ENCODE results near the gene UHRF1.
"Not testable (repeated sequence)": the region's sequence is repeated elsewhere in the genome, so short reads cannot be mapped to it uniquely, and the experiment has no call there.

Gene UHRF1

GRCh38 chr19:4871711-4872110 is 37.6 kb upstream of the UHRF1 start:
- Histone ChIP-seq H3K9me3 (ENCODE audit: low read depth, low read length) (no peaks in the 10 kb centered on the region), H3K9ac (ENCODE audit: insufficient read length) (no peak overlapping the region), H3K36me3 (ENCODE audit: insufficient read depth, low read length) (no peaks in the 10 kb centered on the region), H3K4me3 (no peak overlapping the region), H3K27ac (no peak overlapping the region)
- no peak for TF ChIP-seq POLR2AphosphoS5 (IDR thresholded peaks at IDR 0.05; ENCODE audit: borderline replicate concordance, low read depth, low read length)
- TF ChIP-seq FOXP2 (optimal IDR thresholded peaks at IDR 0.05; ENCODE audit: control extremely low read depth, extremely low read length, insufficient read depth) = no peak
- no peak for TF ChIP-seq EZH2 (IDR thresholded peaks at IDR 0.05)
- no peak for DNase-seq (ENCODE audit: low read depth, low spot score)

GRCh38 chr19:4873930-4874329 is 35.4 kb upstream of the UHRF1 start:
- TF ChIP-seq EZH2 (IDR thresholded peaks at IDR 0.05) (no peak), FOXP2 (optimal IDR thresholded peaks at IDR 0.05; ENCODE audit: control extremely low read depth, extremely low read length, insufficient read depth) (no peak), POLR2AphosphoS5 (IDR thresholded peaks at IDR 0.05; ENCODE audit: borderline replicate concordance, low read depth, low read length) (no peak)
- Histone ChIP-seq H3K4me3 (no peak overlapping the region), H3K9ac (ENCODE audit: insufficient read length) (no peak overlapping the region), H3K36me3 (ENCODE audit: insufficient read depth, low read length) (no peaks in the 10 kb centered on the region), H3K9me3 (ENCODE audit: low read depth, low read length) (no peaks in the 10 kb centered on the region), H3K27ac (no peak overlapping the region)
- no peak for DNase-seq (ENCODE audit: low read depth, low spot score)

GRCh38 chr19:4877753-4878490 is 31.4 kb upstream of the UHRF1 start:
- no peak for DNase-seq (ENCODE audit: low read depth, low spot score)
- no peaks in the 10 kb centered on the region for H3K9me3 ChIP-seq (ENCODE audit: low read depth, low read length)
- no peak overlapping the region for H3K27ac ChIP-seq
- H3K4me3 ChIP-seq = no peak overlapping the region
- H3K36me3 ChIP-seq (ENCODE audit: insufficient read depth, low read length) = no peaks in the 10 kb centered on the region
- TF ChIP-seq POLR2AphosphoS5 (IDR thresholded peaks at IDR 0.05; ENCODE audit: borderline replicate concordance, low read depth, low read length) = no peak
- no peak for TF ChIP-seq FOXP2 (optimal IDR thresholded peaks at IDR 0.05; ENCODE audit: control extremely low read depth, extremely low read length, insufficient read depth)
- TF ChIP-seq EZH2 (IDR thresholded peaks at IDR 0.05) = no peak
- no peak overlapping the region for H3K9ac ChIP-seq (ENCODE audit: insufficient read length)

GRCh38 chr19:4878491-4878968 is 30.8 kb upstream of the UHRF1 start:
- H3K9me3 ChIP-seq (ENCODE audit: low read depth, low read length) = no peaks in the 10 kb centered on the region
- TF ChIP-seq FOXP2 (optimal IDR thresholded peaks at IDR 0.05; ENCODE audit: control extremely low read depth, extremely low read length, insufficient read depth) (no peak), EZH2 (IDR thresholded peaks at IDR 0.05) (no peak), POLR2AphosphoS5 (IDR thresholded peaks at IDR 0.05; ENCODE audit: borderline replicate concordance, low read depth, low read length) (no peak)
- H3K4me3 ChIP-seq = no peak overlapping the region
- DNase-seq (ENCODE audit: low read depth, low spot score) = no peak
- no peak overlapping the region for H3K9ac ChIP-seq (ENCODE audit: insufficient read length)
- H3K36me3 ChIP-seq (ENCODE audit: insufficient read depth, low read length) = no peaks in the 10 kb centered on the region
- H3K27ac ChIP-seq = no peak overlapping the region

- H3K9me3 ChIP-seq (ENCODE audit: low read depth, low read length) = no peaks in the 10 kb centered on the region
- no peak overlapping the region for H3K4me3 ChIP-seq
- TF ChIP-seq POLR2AphosphoS5 (IDR thresholded peaks at IDR 0.05; ENCODE audit: borderline replicate concordance, low read depth, low read length) (no peak), EZH2 (IDR thresholded peaks at IDR 0.05) (no peak), FOXP2 (optimal IDR thresholded peaks at IDR 0.05; ENCODE audit: control extremely low read depth, extremely low read length, insufficient read depth) (no peak)
- no peak overlapping the region for H3K9ac ChIP-seq (ENCODE audit: insufficient read length)
- no peaks in the 10 kb centered on the region for H3K36me3 ChIP-seq (ENCODE audit: insufficient read depth, low read length)
- DNase-seq (ENCODE audit: low read depth, low spot score) = no peak
- no peak overlapping the region for H3K27ac ChIP-seq
Observed at GRCh38 chr19:4879041-4879440, 30.3 kb upstream of the UHRF1 start.

GRCh38 chr19:4882874-4883273 is 26.4 kb upstream of the UHRF1 start:
- not testable (repeated sequence) for H3K27ac ChIP-seq; H3K9me3 ChIP-seq (ENCODE audit: low read depth, low read length); H3K36me3 ChIP-seq (ENCODE audit: insufficient read depth, low read length); DNase-seq (ENCODE audit: low read depth, low spot score); H3K9ac ChIP-seq (ENCODE audit: insufficient read length); H3K4me3 ChIP-seq

GRCh38 chr19:4884993-4885392 is 24.3 kb upstream of the UHRF1 start:
- not testable (repeated sequence) for H3K4me3 ChIP-seq; DNase-seq (ENCODE audit: low read depth, low spot score); H3K9me3 ChIP-seq (ENCODE audit: low read depth, low read length); H3K9ac ChIP-seq (ENCODE audit: insufficient read length); H3K36me3 ChIP-seq (ENCODE audit: insufficient read depth, low read length); H3K27ac ChIP-seq

- H3K36me3 ChIP-seq (ENCODE audit: insufficient read depth, low read length) = not testable (repeated sequence)
Observed at GRCh38 chr19:4887803-4888202, 21.5 kb upstream of the UHRF1 start.

GRCh38 chr19:4889034-4889815 is 20.1 kb upstream of the UHRF1 start:
- no peaks in the 10 kb centered on the region for H3K9me3 ChIP-seq (ENCODE audit: low read depth, low read length)
- no peak for DNase-seq (ENCODE audit: low read depth, low spot score)
- no peak overlapping the region for H3K27ac ChIP-seq
- H3K36me3 ChIP-seq (ENCODE audit: insufficient read depth, low read length) = no peaks in the 10 kb centered on the region
- no peak overlapping the region for H3K4me3 ChIP-seq
- TF ChIP-seq POLR2AphosphoS5 (IDR thresholded peaks at IDR 0.05; ENCODE audit: borderline replicate concordance, low read depth, low read length) = no peak
- no peak for TF ChIP-seq EZH2 (IDR thresholded peaks at IDR 0.05)
- no peak for TF ChIP-seq FOXP2 (optimal IDR thresholded peaks at IDR 0.05; ENCODE audit: control extremely low read depth, extremely low read length, insufficient read depth)
- H3K9ac ChIP-seq (ENCODE audit: insufficient read length) = no peak overlapping the region

More at GRCh38 chr19:4887803-4888202, 21.5 kb upstream of the UHRF1 start:
- H3K9me3 ChIP-seq (ENCODE audit: low read depth, low read length); H3K4me3 ChIP-seq; DNase-seq (ENCODE audit: low read depth, low spot score); H3K27ac ChIP-seq; H3K9ac ChIP-seq (ENCODE audit: insufficient read length): not testable (repeated sequence)
